ENCODE results near the gene ARFGEF2.
"Not testable (repeated sequence)": the region's sequence is repeated elsewhere in the genome, so short reads cannot be mapped to it uniquely, and the experiment has no call there.

The ARFGEF2 gene

GRCh38 chr20:48965189-48965910 lies 43.8 kb downstream of the ARFGEF2 start:
- H3K4me3 ChIP-seq (ENCODE audit: low read depth, low read length), result no peak overlapping the region
- TF ChIP-seq CTCF (IDR thresholded peaks at IDR 0.05; ENCODE audit: low read depth, low read length), result no peak

DNA sequence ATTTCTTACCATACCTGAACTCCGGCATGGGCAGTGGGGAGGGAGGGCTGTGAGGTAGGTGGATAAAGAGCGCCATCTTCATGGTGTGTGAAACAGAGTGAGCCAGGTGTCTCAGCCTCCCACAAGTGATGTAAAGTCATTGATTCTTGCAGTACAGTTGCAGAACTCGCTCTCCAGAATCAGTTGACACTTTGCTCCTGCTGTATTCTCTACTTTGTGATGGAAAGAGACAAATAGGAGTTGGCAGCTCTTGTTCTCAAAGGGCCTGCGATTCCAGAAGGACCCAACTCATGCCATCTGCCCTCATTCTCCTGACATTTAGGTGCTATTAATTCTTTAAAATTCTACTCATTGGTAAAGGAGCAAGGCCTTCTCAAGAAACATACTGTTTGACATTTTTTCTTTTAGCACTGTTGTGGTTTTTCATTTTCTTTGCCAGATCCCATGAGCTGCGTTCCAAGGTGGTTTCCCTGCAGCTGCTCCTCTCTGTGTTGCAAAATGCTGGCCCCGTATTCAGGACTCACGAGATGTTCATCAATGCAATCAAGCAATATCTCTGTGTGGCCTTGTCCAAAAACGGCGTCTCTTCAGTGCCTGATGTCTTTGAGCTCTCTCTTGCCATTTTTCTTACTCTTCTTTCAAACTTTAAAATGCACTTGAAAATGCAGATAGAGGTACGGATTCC lies 49.3 kb downstream of the ARFGEF2 start:
- no peak for TF ChIP-seq CTCF (IDR thresholded peaks at IDR 0.05; ENCODE audit: low read depth, low read length)
- no peak overlapping the region for H3K4me3 ChIP-seq (ENCODE audit: low read depth, low read length)

GRCh38 chr20:48971956-48972355 lies 50.4 kb downstream of the ARFGEF2 start:
- H3K4me3 ChIP-seq (ENCODE audit: low read depth, low read length), result no peak overlapping the region
- no peak for TF ChIP-seq CTCF (IDR thresholded peaks at IDR 0.05; ENCODE audit: low read depth, low read length)

GRCh38 chr20:48972816-48973215 lies 51.3 kb downstream of the ARFGEF2 start:
- no peak for TF ChIP-seq CTCF (IDR thresholded peaks at IDR 0.05; ENCODE audit: low read depth, low read length)
- H3K4me3 ChIP-seq (ENCODE audit: low read depth, low read length), result no peak overlapping the region

- no peak for TF ChIP-seq CTCF (IDR thresholded peaks at IDR 0.05; ENCODE audit: low read depth, low read length)
Observed at GRCh38 chr20:48975955-48976354, 54.4 kb downstream of the ARFGEF2 start.

GRCh38 chr20:48979980-48980379 lies 58.5 kb downstream of the ARFGEF2 start:
- not testable (repeated sequence) for H3K4me3 ChIP-seq (ENCODE audit: low read depth, low read length)

More at GRCh38 chr20:48975955-48976354, 54.4 kb downstream of the ARFGEF2 start:
- no peak overlapping the region for H3K4me3 ChIP-seq (ENCODE audit: low read depth, low read length)

- H3K4me3 ChIP-seq (ENCODE audit: low read depth, low read length), result no peak overlapping the region
- TF ChIP-seq CTCF (IDR thresholded peaks at IDR 0.05; ENCODE audit: low read depth, low read length), result no peak
Observed at GRCh38 chr20:48983423-48984400, 62.2 kb downstream of the ARFGEF2 start.
